HEK293T (cell line): ENCODE data around the gene GFY.

Experiments
- CTCF ChIA-PET: fragments of 350-600 bp; formaldehyde crosslinking; extraction: SDS; loops from one replicate; lab custom pipeline; 2021; ENCODE audit warnings: antibody characterized with exemption, inconsistent platforms; lab: Yijun Ruan, JAX
- POLR2A ChIA-PET: fragments of 350-600 bp; formaldehyde crosslinking; extraction: SDS; loops from one replicate; lab custom pipeline; 2020; ENCODE audit warnings: antibody characterized with exemption, inconsistent platforms; lab: Yijun Ruan, JAX
- DNase-seq: peaks from one replicate; pipeline ENCODE4 v3.0.0; 2012; ENCODE audit warnings: mixed read lengths; ENCODE audit errors: extremely low spot score
- ARNT ChIP-seq: fragments of 450-650 bp; IDR thresholded peaks from 2 replicates; pipeline ENCODE4 v1.6.1; 2017; ENCODE audit warnings: mild to moderate bottlenecking
- BHLHE40 ChIP-seq: fragments of 450-650 bp; IDR thresholded peaks from 2 replicates; pipeline ENCODE4 v1.6.1; 2016; ENCODE audit warnings: mild to moderate bottlenecking, moderate library complexity, borderline replicate concordance
- CTBP1 ChIP-seq: fragments of 450-650 bp; IDR thresholded peaks from 2 replicates; pipeline ENCODE4 v1.6.1; 2016; ENCODE audit warnings: borderline replicate concordance
- ELF4 ChIP-seq: fragments of 450-650 bp; IDR thresholded peaks from 2 replicates; pipeline ENCODE4 v1.6.1; 2017; ENCODE audit warnings: antibody characterized with exemption
- FOXA1 ChIP-seq: fragments of 450-650 bp; IDR thresholded peaks from 2 replicates; pipeline ENCODE4 v1.6.1; 2016; ENCODE audit warnings: mild to moderate bottlenecking
- FOXK2 ChIP-seq: fragments of 450-650 bp; IDR thresholded peaks from 2 replicates; pipeline ENCODE4 v1.6.1; 2016; ENCODE audit warnings: mild to moderate bottlenecking
- FOXM1 ChIP-seq: fragments of 450-650 bp; IDR thresholded peaks from 2 replicates; pipeline ENCODE4 v1.6.1; 2017; ENCODE audit warnings: mild to moderate bottlenecking, borderline replicate concordance
- HDGF ChIP-seq: fragments of 450-650 bp; IDR thresholded peaks from 2 replicates; pipeline ENCODE4 v1.6.1; 2017; ENCODE audit warnings: antibody characterized with exemption, borderline replicate concordance
- L3MBTL2 ChIP-seq: fragments of 450-650 bp; conservative IDR thresholded peaks from 2 replicates; pipeline ENCODE4 v1.6.1; 2016; ENCODE audit warnings: mild to moderate bottlenecking
- LEF1 ChIP-seq: fragments of 450-650 bp; IDR thresholded peaks from 2 replicates; pipeline ENCODE4 v1.6.1; 2017; ENCODE audit warnings: mild to moderate bottlenecking, borderline replicate concordance
- NFRKB ChIP-seq: fragments of 450-650 bp; IDR thresholded peaks from 2 replicates; pipeline ENCODE4 v1.6.1; 2016; ENCODE audit warnings: mild to moderate bottlenecking, moderate library complexity
- SP1 ChIP-seq: fragments of 450-650 bp; IDR thresholded peaks from 2 replicates; pipeline ENCODE4 v1.6.1; 2017
- SUZ12 ChIP-seq: fragments of 450-650 bp; IDR thresholded peaks from 2 replicates; pipeline ENCODE4 v1.6.1; 2016; ENCODE audit warnings: mild to moderate bottlenecking
- TARDBP ChIP-seq: fragments of 450-650 bp; IDR thresholded peaks from 2 replicates; pipeline ENCODE4 v1.6.1; 2016
- ZNF384 ChIP-seq: fragments of 450-650 bp; IDR thresholded peaks from 2 replicates; pipeline ENCODE4 v1.6.1; 2016
- TF ChIP-seq, protein P1 (sequence below): fragments of 450-650 bp; IDR thresholded peaks from 2 replicates; pipeline ENCODE4 v1.6.1; 2016

Gene GFY

DNA sequence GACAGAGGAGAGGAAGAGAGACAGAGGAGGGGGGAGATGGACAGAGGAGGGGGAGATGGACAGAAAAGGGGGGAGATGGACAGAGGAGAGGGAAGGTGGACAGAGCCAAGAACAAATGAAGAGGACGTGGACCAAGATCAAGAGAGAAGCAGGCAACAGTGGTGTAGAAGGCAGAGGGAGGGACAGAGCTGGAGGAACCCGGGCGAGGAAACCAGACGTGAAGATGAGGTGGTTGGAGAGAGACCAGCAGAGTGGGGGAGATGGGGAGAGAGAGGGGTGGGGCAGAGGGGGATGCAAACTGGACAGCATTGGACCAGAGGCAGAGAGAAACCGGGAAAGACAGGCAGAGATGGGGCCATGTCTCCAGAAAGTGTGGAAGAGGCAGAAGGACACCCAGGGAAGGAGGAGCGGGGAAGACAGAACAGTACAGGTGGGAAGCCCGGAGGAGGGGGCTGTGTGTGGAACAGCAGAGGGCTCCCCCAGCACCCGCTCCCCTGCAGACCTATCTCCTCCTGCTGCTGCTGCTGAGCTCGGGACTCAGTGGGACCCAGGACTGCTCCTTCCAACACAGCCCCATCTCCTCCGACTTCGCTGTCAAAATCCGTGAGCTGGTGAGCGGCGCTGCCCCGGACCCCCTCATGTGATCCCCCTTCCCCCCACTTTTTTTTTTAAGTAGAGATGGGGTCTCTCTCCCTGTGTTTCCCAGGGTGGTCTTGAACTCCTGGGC is 50.2 kb downstream of the GFY start:
- ChIA-PET POLR2A (interaction anchor here (0.6 to 1.8 kb wide), 8 partner anchors 14 to 104 kb away, joined by 3 to 18 read pairs (median 4); partner anchors contain the start of genes ALDH16A1 and RPS11), CTCF (interaction anchor here (0.6 to 1.2 kb wide), 5 partner anchors 17 to 204 kb away, joined by 3 to 6 read pairs (median 4); partner anchors contain the start of genes ALDH16A1 and PIH1D1)
- TF ChIP-seq, protein P1, sequence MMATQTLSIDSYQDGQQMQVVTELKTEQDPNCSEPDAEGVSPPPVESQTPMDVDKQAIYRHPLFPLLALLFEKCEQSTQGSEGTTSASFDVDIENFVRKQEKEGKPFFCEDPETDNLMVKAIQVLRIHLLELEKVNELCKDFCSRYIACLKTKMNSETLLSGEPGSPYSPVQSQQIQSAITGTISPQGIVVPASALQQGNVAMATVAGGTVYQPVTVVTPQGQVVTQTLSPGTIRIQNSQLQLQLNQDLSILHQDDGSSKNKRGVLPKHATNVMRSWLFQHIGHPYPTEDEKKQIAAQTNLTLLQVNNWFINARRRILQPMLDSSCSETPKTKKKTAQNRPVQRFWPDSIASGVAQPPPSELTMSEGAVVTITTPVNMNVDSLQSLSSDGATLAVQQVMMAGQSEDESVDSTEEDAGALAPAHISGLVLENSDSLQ: no peak
- TF ChIP-seq ZNF384 (no peak), SP1 (no peak), SUZ12 (no peak), TARDBP (no peak), ARNT (no peak), L3MBTL2 (no peak), FOXA1 (no peak), HDGF (no peak), FOXM1 (no peak), LEF1 (no peak), CTBP1 (no peak), NFRKB (no peak), BHLHE40 (no peak), FOXK2 (no peak), ELF4 (no peak)
- DNase-seq: no peak

DNA sequence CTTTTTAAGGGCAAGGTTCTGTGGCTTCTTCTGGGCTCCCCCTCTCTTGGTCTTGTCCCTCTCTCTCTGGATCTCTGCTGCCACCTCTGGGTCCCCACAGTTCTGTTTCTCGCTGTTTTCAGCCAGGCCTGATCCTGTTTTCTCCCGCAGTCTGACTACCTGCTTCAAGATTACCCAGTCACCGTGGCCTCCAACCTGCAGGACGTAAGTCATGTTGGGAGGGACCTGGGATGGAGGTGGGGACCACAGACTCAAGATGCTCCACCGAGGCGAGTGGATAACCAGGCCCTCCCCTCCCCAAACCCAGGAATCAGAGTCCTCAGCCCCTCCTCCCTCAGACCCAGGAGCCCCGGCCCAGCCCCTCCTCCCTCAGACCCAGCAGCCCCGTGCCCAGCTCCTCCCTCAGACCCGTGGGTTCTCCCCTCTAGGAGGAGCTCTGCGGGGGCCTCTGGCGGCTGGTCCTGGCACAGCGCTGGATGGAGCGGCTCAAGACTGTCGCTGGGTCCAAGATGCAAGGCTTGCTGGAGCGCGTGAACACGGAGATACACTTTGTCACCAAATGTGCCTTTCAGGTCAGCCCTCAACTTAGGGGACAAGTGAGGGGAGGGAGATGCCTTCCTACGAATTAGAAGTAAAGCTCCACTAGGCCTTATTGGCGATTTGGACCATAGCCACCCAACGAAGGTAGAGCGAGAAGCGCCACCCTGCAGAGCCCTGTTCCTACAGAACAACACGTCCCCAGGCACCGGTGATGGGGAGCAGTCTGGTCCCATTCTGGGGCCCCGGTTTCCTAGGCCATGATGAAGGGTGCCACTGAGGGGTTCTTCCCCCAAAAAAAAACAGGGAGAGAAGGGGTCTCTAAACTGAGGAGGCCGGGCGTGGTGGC is 51.0 kb downstream of the GFY start:
- ChIA-PET POLR2A (interaction anchor here (0.6 to 1.8 kb wide), 9 partner anchors 12 to 104 kb away, joined by 3 to 18 read pairs (median 4); partner anchors contain the start of gene ALDH16A1), CTCF (interaction anchor here (0.6 to 1.2 kb wide), 5 partner anchors 16 to 203 kb away, joined by 3 to 6 read pairs (median 4); partner anchors contain the start of genes ALDH16A1 and PIH1D1)
- DNase-seq: peak; percentile 75
- TF ChIP-seq HDGF (no peak), LEF1 (no peak), FOXA1 (no peak), L3MBTL2 (no peak)
